Gastroesophageal sphincter (tissue), 4 donors: ENCODE measurements around the gene SLC24A3. TPM values are rescaled to one million over a fixed set of nuclear protein-coding genes. Genes with fewer than 3 reads are reported as not detected.

ENCODE experiments used
- ATAC-seq: fragments of 150-250 bp; one replicate; pipeline ENCODE4 v1.9.1; 2016; ENCODE audit warnings: mild to moderate bottlenecking, moderate library complexity
- H3K27ac ChIP-seq, 4 donors: fragments of 200-600 bp; sonication (generic) in 3 of 4; 1 replicate in 3 of 4; 2 replicates in 1 of 4; pipeline ENCODE4 v1.5.1; 2016 to 2019
- H3K27me3 ChIP-seq: fragments of 200-600 bp; sonication (generic); one replicate; pipeline ENCODE4 v1.5.1; 2019
- H3K36me3 ChIP-seq, 2 donors: fragments of 200-600 bp; sonication (generic); one replicate each; pipeline ENCODE4 v1.5.1; 2019; ENCODE audit warnings: control low read depth in 1 of 2
- H3K4me1 ChIP-seq, 3 donors: fragments of 200-600 bp; sonication (generic); 1 replicate in 2 of 3; 2 replicates in 1 of 3; pipeline ENCODE4 v1.5.1; 2016 to 2019; ENCODE audit warnings: control low read depth in 2 of 3
- H3K4me3 ChIP-seq, 2 donors: fragments of 200-600 bp; sonication (generic); one replicate each; pipeline ENCODE4 v1.5.1; 2019; ENCODE audit warnings: mild to moderate bottlenecking in 1 of 2, moderate library complexity in 1 of 2
- H3K9me3 ChIP-seq, 3 donors: fragments of 200-600 bp; sonication (generic); one replicate each; pipeline ENCODE4 v1.5.1; 2017 to 2019; ENCODE audit warnings: control low read depth in 2 of 3
- EP300 ChIP-seq: sonication (generic); formaldehyde crosslinking; IDR thresholded peaks from one replicate; pipeline ENCODE4 v1.6.1; 2017; ENCODE audit warnings: antibody characterized with exemption, mild to moderate bottlenecking
- POLR2A ChIP-seq, 2 donors: fragments of 450-650 bp; IDR thresholded peaks; one replicate each; pipeline ENCODE4 v1.6.1; 2017; ENCODE audit warnings: antibody characterized with exemption in 2 of 2, mild to moderate bottlenecking in 2 of 2, moderate library complexity in 1 of 2
- POLR2AphosphoS5 ChIP-seq: sonication (generic); formaldehyde crosslinking; IDR thresholded peaks from one replicate; pipeline ENCODE4 v1.6.1; 2017; ENCODE audit warnings: antibody characterized with exemption
- WGBS, 2 donors: methylation state at CpG; one replicate each; pipeline ENCODE4 v1.1.5; 2018; ENCODE audit warnings: low coverage in 1 of 2; 5-methylcytosine and 5-hydroxymethylcytosine counted together
- total RNA-seq, 4 donors: library from RNA; depleted of rRNA; stranded (reverse); fragments of >200 nt; gene quantifications; one replicate each; pipeline ENCODE4 v1.1.0, GENCODE V29; 2016
- TF ChIP-seq, protein P1 (sequence below), 4 experiments: fragments of 200-600 bp in 2 of 4; fragments of 450-650 bp in 2 of 4; sonication (generic) in 1 of 4; IDR thresholded peaks; one replicate each; pipeline ENCODE4 v1.5.1; 2017 to 2019; ENCODE audit warnings: antibody characterized with exemption in 4 of 4, mild to moderate bottlenecking in 2 of 4, moderate library complexity in 2 of 4

SLC24A3 gene
- total RNA-seq, 4 donors from 2014 or later = 2.7 to 13.5 (median 5.5) TPM

DNA sequence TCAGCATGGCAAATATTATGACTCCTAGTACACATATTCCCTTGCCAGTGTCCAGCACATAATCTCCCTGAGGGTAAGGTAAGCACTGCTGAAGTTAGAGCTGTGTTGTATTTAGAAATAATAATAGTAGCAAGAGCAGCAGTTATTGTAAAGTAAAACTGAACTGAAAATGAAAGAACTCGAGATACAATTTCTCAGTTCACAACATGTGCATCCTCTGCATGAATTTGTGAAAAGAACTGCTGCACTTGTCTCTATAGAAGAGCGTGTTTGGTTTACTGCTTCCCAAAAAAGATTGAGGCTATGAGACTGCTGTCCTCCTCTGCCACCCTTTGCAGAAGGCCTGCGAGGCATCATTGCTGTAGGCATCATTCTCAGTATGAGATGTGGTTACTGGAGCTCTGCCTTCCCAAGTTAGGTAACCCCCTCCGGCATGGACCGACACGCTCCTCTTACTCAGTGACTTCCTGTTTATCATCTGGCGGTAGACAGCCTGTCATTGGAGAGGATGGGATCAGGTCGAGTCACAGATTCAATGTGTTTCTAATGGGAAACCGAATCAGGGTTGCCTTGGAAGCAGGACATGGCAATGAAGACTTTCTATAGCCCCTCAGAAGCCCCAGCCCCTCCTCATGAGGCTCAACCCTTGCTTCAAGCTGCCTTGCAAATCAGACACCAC, 48.1 kb downstream of the SLC24A3 start:
- TF ChIP-seq EP300 (no peak), POLR2AphosphoS5 (no peak), POLR2A (IDR thresholded peaks at IDR 0.05) (no peak)
- TF ChIP-seq, protein P1, sequence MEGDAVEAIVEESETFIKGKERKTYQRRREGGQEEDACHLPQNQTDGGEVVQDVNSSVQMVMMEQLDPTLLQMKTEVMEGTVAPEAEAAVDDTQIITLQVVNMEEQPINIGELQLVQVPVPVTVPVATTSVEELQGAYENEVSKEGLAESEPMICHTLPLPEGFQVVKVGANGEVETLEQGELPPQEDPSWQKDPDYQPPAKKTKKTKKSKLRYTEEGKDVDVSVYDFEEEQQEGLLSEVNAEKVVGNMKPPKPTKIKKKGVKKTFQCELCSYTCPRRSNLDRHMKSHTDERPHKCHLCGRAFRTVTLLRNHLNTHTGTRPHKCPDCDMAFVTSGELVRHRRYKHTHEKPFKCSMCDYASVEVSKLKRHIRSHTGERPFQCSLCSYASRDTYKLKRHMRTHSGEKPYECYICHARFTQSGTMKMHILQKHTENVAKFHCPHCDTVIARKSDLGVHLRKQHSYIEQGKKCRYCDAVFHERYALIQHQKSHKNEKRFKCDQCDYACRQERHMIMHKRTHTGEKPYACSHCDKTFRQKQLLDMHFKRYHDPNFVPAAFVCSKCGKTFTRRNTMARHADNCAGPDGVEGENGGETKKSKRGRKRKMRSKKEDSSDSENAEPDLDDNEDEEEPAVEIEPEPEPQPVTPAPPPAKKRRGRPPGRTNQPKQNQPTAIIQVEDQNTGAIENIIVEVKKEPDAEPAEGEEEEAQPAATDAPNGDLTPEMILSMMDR (IDR thresholded peaks at IDR 0.05) = no peak
- no peaks in the 10 kb centered on the region for H3K27me3 ChIP-seq
- no peak for ATAC-seq
- H3K27ac ChIP-seq = no peak overlapping the region
- H3K9me3 ChIP-seq = no peaks in the 10 kb centered on the region
- H3K4me3 ChIP-seq = no peak overlapping the region
- 73 to 88% methylated on average over 1 to 9 of the region's 9 CpGs for WGBS, 2 donors
- peaks cover 0 to 12% (median 0%) of the 10 kb centered on the region in 3 donors for H3K4me1 ChIP-seq
- H3K36me3 ChIP-seq = no peaks in the 10 kb centered on the region

DNA sequence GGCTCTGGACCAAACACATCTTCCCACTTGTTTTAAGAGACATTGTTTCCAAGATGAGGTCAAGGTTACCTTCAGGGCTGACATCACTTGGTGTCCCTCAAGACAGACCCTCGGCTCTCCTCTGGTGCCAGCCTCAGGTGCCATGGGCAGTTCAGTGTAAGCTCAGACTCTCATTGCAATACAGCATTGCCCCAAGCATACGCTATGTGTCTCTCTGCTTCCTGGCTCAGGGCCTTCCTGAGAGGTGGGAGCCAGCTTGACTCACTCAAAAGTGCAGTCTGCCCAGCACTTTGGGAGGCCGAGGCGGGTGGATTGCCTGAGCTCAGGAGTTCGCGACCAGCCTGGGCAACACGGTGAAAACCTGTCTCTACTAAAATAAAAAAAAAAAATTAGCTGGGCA, 51.7 kb downstream of the SLC24A3 start:
- H3K27ac ChIP-seq = no peak overlapping the region
- H3K9me3 ChIP-seq = no peaks in the 10 kb centered on the region
- TF ChIP-seq POLR2A (IDR thresholded peaks at IDR 0.05) = no peak
- no peak for TF ChIP-seq EP300
- no peak for TF ChIP-seq POLR2AphosphoS5
- TF ChIP-seq, protein P1 (IDR thresholded peaks at IDR 0.05) = no peak
- H3K27me3 ChIP-seq = no peaks in the 10 kb centered on the region
- 50 to 91% methylated on average over 1 of the region's 7 CpGs for WGBS, 2 donors
- peaks cover 0 to 12% (median 0%) of the 10 kb centered on the region in 3 donors for H3K4me1 ChIP-seq
- ATAC-seq = no peak
- no peak overlapping the region for H3K4me3 ChIP-seq
- no peaks in the 10 kb centered on the region for H3K36me3 ChIP-seq

DNA sequence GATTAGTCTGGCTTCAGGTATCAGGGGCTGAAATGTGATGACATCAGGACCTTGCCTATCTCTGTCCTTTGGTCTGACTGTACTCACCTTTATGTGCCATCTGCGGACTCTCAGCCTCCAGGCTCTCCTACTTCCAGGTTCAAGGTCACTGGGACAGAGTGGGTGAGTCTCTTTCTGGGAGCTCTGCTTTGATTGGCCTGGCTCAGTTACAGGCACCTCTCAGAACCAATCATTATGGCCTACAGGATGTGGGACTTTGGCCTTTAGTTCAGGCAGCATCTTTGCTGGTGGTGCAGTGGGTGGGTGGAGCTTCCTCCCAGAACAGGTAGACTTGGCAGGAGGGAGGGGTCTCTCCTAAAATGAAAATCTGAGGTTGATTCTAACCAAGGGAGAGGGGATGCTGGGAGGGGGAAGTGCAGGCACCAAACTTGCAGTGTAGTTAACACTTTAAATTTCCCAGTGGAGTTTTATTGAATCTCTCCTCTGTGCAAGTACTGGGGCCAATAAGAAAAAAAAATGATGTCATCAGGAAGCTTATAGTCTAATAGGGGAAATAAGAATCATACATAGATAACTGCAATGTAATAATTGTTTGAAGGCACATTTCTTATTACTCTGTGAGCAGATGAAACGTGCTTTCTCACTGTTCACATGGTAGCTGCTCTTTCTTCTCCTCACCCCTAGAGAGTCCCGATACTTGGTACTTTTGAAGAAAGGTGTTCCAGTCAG, 53.4 kb downstream of the SLC24A3 start:
- Histone ChIP-seq H3K4me1 (peaks cover 0 to 12% (median 0%) of the 10 kb centered on the region in 3 donors), H3K27me3 (no peaks in the 10 kb centered on the region), H3K36me3 (no peaks in the 10 kb centered on the region), H3K9me3 (no peaks in the 10 kb centered on the region), H3K27ac (no peak overlapping the region), H3K4me3 (no peak overlapping the region)
- no peak for ATAC-seq
- WGBS, 2 donors = 74 to 93% methylated on average over 2 to 3 of the region's 3 CpGs
- TF ChIP-seq POLR2AphosphoS5 (no peak), POLR2A (IDR thresholded peaks at IDR 0.05) (no peak), EP300 (no peak)
- TF ChIP-seq, protein P1 (IDR thresholded peaks at IDR 0.05) = no peak

DNA sequence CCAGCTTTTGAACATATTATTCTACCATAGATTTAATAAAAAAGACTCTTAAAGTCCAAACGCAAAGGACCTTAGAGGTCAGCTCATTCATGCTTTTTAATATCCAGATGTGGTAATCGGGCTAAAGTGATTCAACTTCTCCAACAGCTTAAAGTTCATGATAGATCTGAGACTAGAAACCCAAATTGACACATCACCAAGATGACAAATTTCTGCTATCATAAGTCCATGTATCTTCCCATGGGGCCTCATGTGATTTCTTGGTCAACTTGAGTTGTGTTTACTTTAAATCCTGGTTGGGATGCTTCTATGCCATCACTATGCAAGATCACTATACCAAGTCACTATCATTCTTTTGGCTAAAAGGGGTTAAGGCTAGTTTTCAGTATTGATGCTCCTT, 56.0 kb downstream of the SLC24A3 start:
- Histone ChIP-seq H3K36me3 (no peaks in the 10 kb centered on the region), H3K9me3 (no peaks in the 10 kb centered on the region), H3K4me3 (no peak overlapping the region), H3K4me1 (peaks cover 0 to 1% (median 0%) of the 10 kb centered on the region in 3 donors), H3K27ac (no peak overlapping the region), H3K27me3 (no peaks in the 10 kb centered on the region)
- ATAC-seq = no peak
- 96 to 100% methylated on average over 1 to 2 of the region's 2 CpGs for WGBS, 2 donors
- TF ChIP-seq POLR2A (IDR thresholded peaks at IDR 0.05) (no peak), POLR2AphosphoS5 (no peak), EP300 (no peak)
- TF ChIP-seq, protein P1 (IDR thresholded peaks at IDR 0.05) = no peak
